Esophagus muscularis mucosa (tissue), 4 donors: ENCODE results near the gene ZNF469. TPM values are rescaled to one million over a fixed set of nuclear protein-coding genes. Genes with fewer than 3 reads are reported as not detected.

Experiments
- DNase-seq: peaks from one replicate; pipeline ENCODE4 v3.0.0-alpha.2; 2017; ENCODE audit errors: extremely low spot score
- H3K27ac ChIP-seq, 4 donors: fragments of 200-600 bp; sonication (generic); replicated peaks in 1 of 4; 1 replicate in 3 of 4; 2 replicates in 1 of 4; pipeline ENCODE4 v1.5.1; 2016 to 2019; ENCODE audit warnings: mild to moderate bottlenecking in 1 of 4
- H3K27me3 ChIP-seq, 4 donors: fragments of 200-600 bp; sonication (generic); one replicate each; pipeline versions ENCODE4 v1.5.1 to v1.6.0; 2016 to 2019
- H3K36me3 ChIP-seq, 4 donors: fragments of 200-600 bp; sonication (generic); one replicate each; pipeline ENCODE4 v1.5.1; 2016 to 2019
- H3K4me1 ChIP-seq, 4 donors: fragments of 200-600 bp; sonication (generic); one replicate each; pipeline ENCODE4 v1.5.1; 2016 to 2019
- H3K4me3 ChIP-seq, 4 donors: fragments of 200-600 bp; sonication (generic); 1 replicate in 2 of 4; 2 replicates in 2 of 4; pipeline ENCODE4 v1.5.1; 2016 to 2019; ENCODE audit warnings: mild to moderate bottlenecking in 4 of 4, moderate library complexity in 1 of 4
- H3K9me3 ChIP-seq, 4 donors: fragments of 200-600 bp; sonication (generic); 1 replicate in 3 of 4; 2 replicates in 1 of 4; pipeline ENCODE4 v1.5.1; 2016 to 2019
- CTCF ChIP-seq, 3 experiments: fragments of 200-600 bp in 2 of 3; fragments of 450-650 bp in 1 of 3; sonication (generic) in 2 of 3; IDR thresholded peaks; one replicate each; pipeline ENCODE4 v1.5.1; 2017 to 2019; ENCODE audit warnings: antibody characterized with exemption in 3 of 3, mild to moderate bottlenecking in 2 of 3, moderate library complexity in 1 of 3
- EP300 ChIP-seq: sonication (generic); formaldehyde crosslinking; IDR thresholded peaks from one replicate; pipeline ENCODE4 v1.6.1; 2017; ENCODE audit warnings: antibody characterized with exemption
- POLR2A ChIP-seq: fragments of 450-650 bp; IDR thresholded peaks from one replicate; pipeline ENCODE4 v1.6.1; 2017; ENCODE audit warnings: antibody characterized with exemption, moderate library complexity, mild to moderate bottlenecking, low read depth
- POLR2AphosphoS5 ChIP-seq, 2 donors: sonication (generic); formaldehyde crosslinking; IDR thresholded peaks; one replicate each; pipeline ENCODE4 v1.6.1; 2017; ENCODE audit warnings: antibody characterized with exemption in 2 of 2
- WGBS: methylation state at CpG from one replicate; pipeline ENCODE4 v1.1.5; 2018; 5-methylcytosine and 5-hydroxymethylcytosine counted together
- intact Hi-C: fragments of 100-400 bp; cut with DNase I; formaldehyde crosslinking; loops from one replicate; pipeline ENCODE4 v1.15.1; 2023
- total RNA-seq, 4 donors: library from RNA; depleted of rRNA; stranded (reverse); fragments of >200 nt; gene quantifications; one replicate each; pipeline versions ENCODE4 v1.1.0 to v1.2.1, GENCODE V29; 2016

Gene ZNF469
- total RNA-seq, 4 donors from 2014 or later = 1.2 to 3.7 (median 2.2) TPM

DNA sequence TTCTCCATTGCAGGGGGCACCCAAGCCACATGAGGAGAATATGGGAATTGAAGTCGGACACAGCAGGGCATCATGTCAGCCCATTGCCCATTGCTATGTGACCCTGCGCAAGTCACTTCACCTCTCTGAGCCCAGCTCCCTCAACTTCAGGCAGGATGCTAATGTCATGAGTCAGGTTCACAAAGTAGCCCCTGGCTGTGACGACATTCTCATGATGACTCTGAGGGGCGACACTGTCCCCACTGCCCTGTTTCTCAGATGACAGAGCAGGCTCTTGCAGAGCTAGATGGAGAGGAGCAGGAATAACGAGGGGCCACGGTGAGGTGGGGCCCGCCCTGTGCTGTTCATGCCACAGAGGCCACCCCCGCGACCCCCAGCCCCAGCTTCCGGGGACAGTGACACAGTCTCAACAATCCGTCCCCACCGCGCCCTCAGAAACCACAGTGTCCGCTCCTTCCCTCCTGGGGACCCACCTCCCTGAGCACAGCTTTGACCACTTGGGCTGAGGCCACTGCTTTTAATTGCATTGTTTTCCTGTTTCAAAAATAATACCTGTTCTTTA is 13.2 kb upstream of the ZNF469 start:
- DNase-seq = no peak
- TF ChIP-seq EP300 (no peak), CTCF (IDR thresholded peaks at IDR 0.05) (no peak), POLR2A (no peak), POLR2AphosphoS5 (IDR thresholded peaks at IDR 0.05) (no peak)
- 84% methylated on average over 14 of the region's 14 CpGs for WGBS
- Histone ChIP-seq H3K27ac (no peak overlapping the region), H3K27me3 (peaks cover 0 to 7% (median 0%) of the 10 kb centered on the region in 4 donors), H3K4me3 (no peak overlapping the region), H3K4me1 (no peaks in the 10 kb centered on the region), H3K9me3 (no peaks in the 10 kb centered on the region), H3K36me3 (no peaks in the 10 kb centered on the region)
- intact Hi-C loops = no loop called here

GRCh38 chr16:88370365-88370764 is 12.4 kb upstream of the ZNF469 start:
- H3K4me1 ChIP-seq = no peaks in the 10 kb centered on the region
- peaks cover 0 to 7% (median 0%) of the 10 kb centered on the region in 4 donors for H3K27me3 ChIP-seq
- DNase-seq = no peak
- intact Hi-C loops = no loop called here
- no peak overlapping the region for H3K27ac ChIP-seq
- TF ChIP-seq CTCF (IDR thresholded peaks at IDR 0.05) = no peak
- no peak for TF ChIP-seq POLR2AphosphoS5 (IDR thresholded peaks at IDR 0.05)
- no peak for TF ChIP-seq POLR2A
- H3K4me3 ChIP-seq = no peak overlapping the region
- H3K9me3 ChIP-seq = no peaks in the 10 kb centered on the region
- 96% methylated on average over 14 of the region's 15 CpGs for WGBS
- no peaks in the 10 kb centered on the region for H3K36me3 ChIP-seq

GRCh38 chr16:88372522-88372921 is 10.2 kb upstream of the ZNF469 start:
- no peak for TF ChIP-seq EP300
- TF ChIP-seq POLR2A = no peak
- TF ChIP-seq POLR2AphosphoS5 (IDR thresholded peaks at IDR 0.05) = no peak
- no peak for TF ChIP-seq CTCF (IDR thresholded peaks at IDR 0.05)
- H3K4me1 ChIP-seq = peaks cover 0 to 18% (median 5%) of the 10 kb centered on the region in 4 donors
- no peaks in the 10 kb centered on the region for H3K36me3 ChIP-seq
- intact Hi-C loops = no loop called here
- 92% methylated on average over 2 of the region's 2 CpGs for whole genome bisulfite sequencing
- H3K27me3 ChIP-seq = peaks cover 0 to 13% (median 0%) of the 10 kb centered on the region in 4 donors
- H3K27ac ChIP-seq = no peak overlapping the region
- DNase-seq = no peak
- no peaks in the 10 kb centered on the region for H3K9me3 ChIP-seq
- H3K4me3 ChIP-seq = no peak overlapping the region

GRCh38 chr16:88373211-88373610 is 9.5 kb upstream of the ZNF469 start:
- no peak overlapping the region for H3K27ac ChIP-seq
- H3K27me3 ChIP-seq = peaks cover 0 to 10% (median 0%) of the 10 kb centered on the region in 4 donors
- no peak overlapping the region for H3K4me3 ChIP-seq
- no peak for DNase-seq
- no peaks in the 10 kb centered on the region for H3K9me3 ChIP-seq
- intact Hi-C loops = no loop called here
- H3K4me1 ChIP-seq = peaks cover 0 to 18% (median 5%) of the 10 kb centered on the region in 4 donors
- H3K36me3 ChIP-seq = no peaks in the 10 kb centered on the region
- TF ChIP-seq POLR2AphosphoS5 (IDR thresholded peaks at IDR 0.05) = no peak
- no peak for TF ChIP-seq CTCF (IDR thresholded peaks at IDR 0.05)
- WGBS = 94% methylated on average over 2 of the region's 2 CpGs

- Histone ChIP-seq H3K27ac (no peak overlapping the region), H3K4me1 (peaks cover 0 to 18% (median 5%) of the 10 kb centered on the region in 4 donors), H3K27me3 (peaks cover 0 to 10% (median 0%) of the 10 kb centered on the region in 4 donors), H3K36me3 (no peaks in the 10 kb centered on the region), H3K9me3 (no peaks in the 10 kb centered on the region), H3K4me3 (no peak overlapping the region)
- no peak for DNase-seq
- 90% methylated on average over 5 of the region's 5 CpGs for WGBS
- no peak for TF ChIP-seq CTCF (IDR thresholded peaks at IDR 0.05)
- no peak for TF ChIP-seq POLR2AphosphoS5 (IDR thresholded peaks at IDR 0.05)
- no peak for TF ChIP-seq POLR2A
- TF ChIP-seq EP300 = no peak
- intact Hi-C loops = no loop called here
Measured at GRCh38 chr16:88373927-88374492, 8.7 kb upstream of the ZNF469 start.
